Central memory CD8-positive, alpha-beta T cell (primary cell): Measurements from ENCODE around the gene APBA3.

ENCODE experiments used
- ATAC-seq: fragments of 150-1000 bp; cut with Tn5 transposase; replicated peaks from 2 replicates; pipeline ENCODE4 v1.10.0; 2022; ENCODE audit warnings: mild to moderate bottlenecking, moderate FRiP score, moderate number of reproducible peaks; ENCODE audit not compliant: poor library complexity, severe bottlenecking; ENCODE audit errors: extremely low read depth
- DNase-seq, 2 donors: peaks; one replicate each; pipeline ENCODE4 v3.0.0; 2021; ENCODE audit warnings: low spot score in 2 of 2
- H3K27ac Mint-ChIP-seq: one replicate; pipeline ENCODE4 v1.8.0; 2022; ENCODE audit warnings: low read depth, mild to moderate bottlenecking, moderate library complexity, mixed read lengths
- H3K27me3 Mint-ChIP-seq: one replicate; pipeline ENCODE4 v1.8.0; 2022; ENCODE audit warnings: mixed read lengths
- H3K36me3 Mint-ChIP-seq: one replicate; pipeline ENCODE4 v1.8.0; 2022; ENCODE audit warnings: mild to moderate bottlenecking, moderate library complexity, mixed read lengths; ENCODE audit not compliant: insufficient read depth
- H3K4me1 Mint-ChIP-seq: one replicate; pipeline ENCODE4 v1.8.0; 2022; ENCODE audit warnings: mixed read lengths
- H3K4me3 Mint-ChIP-seq: one replicate; pipeline ENCODE4 v1.8.0; 2022; ENCODE audit warnings: mild to moderate bottlenecking, moderate library complexity, mixed read lengths
- H3K9me3 Mint-ChIP-seq: one replicate; pipeline ENCODE4 v1.8.0; 2022; ENCODE audit warnings: mixed read lengths

APBA3 gene

GRCh38 chr19:3761382-3762129 lies at the start of gene APBA3:
Gene APBA3 (minus strand): TSS chr19:3761692. CDS start chr19:3760264, 1,428 bp downstream.
- H3K9me3 Mint-ChIP-seq = no peaks in the 10 kb centered on the region
- DNase-seq (peak; percentile 89 to 93), ATAC-seq (peak; percentile 42)
- peak within 1 kb of the TSS; percentile 99 for H3K4me3 Mint-ChIP-seq
- peaks cover 31% of the 10 kb centered on the region for H3K4me1 Mint-ChIP-seq
- H3K27ac Mint-ChIP-seq = peak within 1 kb of the TSS; percentile 100
- peaks cover 46% of the 10 kb centered on the region for H3K36me3 Mint-ChIP-seq
- no peaks in the 10 kb centered on the region for H3K27me3 Mint-ChIP-seq

DNA sequence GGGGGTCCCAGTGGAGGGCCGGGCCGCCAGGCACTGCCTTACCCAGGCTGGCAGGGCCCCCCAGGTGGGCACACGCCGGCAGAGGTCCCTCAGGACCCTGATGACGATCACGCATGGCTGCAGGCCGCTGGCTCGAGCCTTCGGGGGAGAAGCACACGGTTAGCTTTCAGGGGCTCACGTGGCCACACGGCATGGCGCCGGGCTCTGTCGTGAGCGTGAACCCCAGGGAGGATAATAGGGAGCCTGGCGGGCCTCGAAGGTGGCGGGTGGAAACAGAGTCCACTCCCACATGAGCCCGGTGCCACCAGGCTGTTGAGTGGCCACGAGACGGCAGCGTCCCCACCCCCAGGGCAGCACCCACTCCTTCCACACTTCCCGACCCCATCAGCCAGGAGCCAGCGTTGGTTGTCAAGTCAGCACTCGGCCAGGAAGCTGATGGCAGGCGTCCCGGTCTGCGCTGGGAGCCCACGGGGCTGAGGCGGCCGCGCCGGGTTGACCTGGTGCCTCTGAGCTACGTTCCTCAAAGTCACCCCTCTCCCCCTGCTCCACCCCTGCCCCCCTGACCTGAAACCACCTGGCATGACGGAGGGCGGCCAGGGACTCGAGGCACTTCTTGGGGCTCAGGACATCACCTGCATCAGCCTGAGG lies 49.3 kb upstream of the APBA3 start:
- ATAC-seq = no peak
- peaks cover 40% of the 10 kb centered on the region for H3K4me1 Mint-ChIP-seq

DNA sequence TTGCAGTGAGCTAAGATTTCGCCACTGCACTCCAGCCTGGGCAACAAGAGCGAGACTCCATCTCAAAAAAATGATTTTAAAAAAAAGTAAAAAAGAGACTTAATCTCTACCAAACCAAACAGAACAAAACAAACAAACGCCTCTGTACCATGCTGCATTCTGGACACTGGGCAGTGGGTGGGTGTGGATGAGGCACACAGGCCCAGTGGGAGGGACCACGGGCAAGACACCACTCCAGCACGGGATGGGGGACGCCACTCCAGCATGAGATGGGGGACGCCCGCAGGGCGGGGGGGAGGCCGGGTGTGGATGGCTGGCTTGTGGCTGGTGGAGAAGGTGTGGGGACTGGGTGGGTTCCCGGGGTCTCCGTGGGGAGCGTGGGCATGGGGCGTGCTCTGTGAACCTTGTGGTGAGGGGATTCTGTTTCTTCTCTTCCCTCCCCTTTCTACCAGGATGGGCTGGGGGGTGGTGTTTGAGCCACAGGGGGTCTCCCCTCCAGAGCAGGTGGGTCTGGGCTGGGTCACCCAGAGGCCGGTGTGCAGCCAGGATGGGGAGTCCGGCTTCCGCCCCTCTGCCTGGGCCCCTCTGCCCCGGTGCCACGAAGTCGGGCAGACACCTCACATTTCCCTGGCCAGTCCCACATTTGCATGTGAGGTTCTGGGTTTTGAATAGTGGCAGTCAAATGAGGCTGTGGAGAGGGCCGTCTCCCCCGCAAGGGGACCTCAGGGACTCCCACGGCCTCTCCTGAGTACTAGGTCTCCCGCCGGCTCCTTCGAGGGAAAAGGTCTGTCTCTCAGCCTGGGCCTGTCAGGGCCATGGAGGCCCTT lies 48.6 kb upstream of the APBA3 start:
- no peak overlapping the region for H3K27ac Mint-ChIP-seq
- H3K4me3 Mint-ChIP-seq = no peak overlapping the region
- ATAC-seq (no peak), DNase-seq (no peak)
- peaks cover 44% of the 10 kb centered on the region for H3K4me1 Mint-ChIP-seq
- peaks cover 5% of the 10 kb centered on the region for H3K36me3 Mint-ChIP-seq
- no peaks in the 10 kb centered on the region for H3K9me3 Mint-ChIP-seq
- H3K27me3 Mint-ChIP-seq = no peaks in the 10 kb centered on the region

More for the DNA sequence above, 49.3 kb upstream of the APBA3 start:
- Mint-ChIP-seq H3K27me3 (no peaks in the 10 kb centered on the region), H3K27ac (no peak overlapping the region), H3K9me3 (no peaks in the 10 kb centered on the region), H3K36me3 (peaks cover 5% of the 10 kb centered on the region), H3K4me3 (no peak overlapping the region)
- DNase-seq = no peak

DNA sequence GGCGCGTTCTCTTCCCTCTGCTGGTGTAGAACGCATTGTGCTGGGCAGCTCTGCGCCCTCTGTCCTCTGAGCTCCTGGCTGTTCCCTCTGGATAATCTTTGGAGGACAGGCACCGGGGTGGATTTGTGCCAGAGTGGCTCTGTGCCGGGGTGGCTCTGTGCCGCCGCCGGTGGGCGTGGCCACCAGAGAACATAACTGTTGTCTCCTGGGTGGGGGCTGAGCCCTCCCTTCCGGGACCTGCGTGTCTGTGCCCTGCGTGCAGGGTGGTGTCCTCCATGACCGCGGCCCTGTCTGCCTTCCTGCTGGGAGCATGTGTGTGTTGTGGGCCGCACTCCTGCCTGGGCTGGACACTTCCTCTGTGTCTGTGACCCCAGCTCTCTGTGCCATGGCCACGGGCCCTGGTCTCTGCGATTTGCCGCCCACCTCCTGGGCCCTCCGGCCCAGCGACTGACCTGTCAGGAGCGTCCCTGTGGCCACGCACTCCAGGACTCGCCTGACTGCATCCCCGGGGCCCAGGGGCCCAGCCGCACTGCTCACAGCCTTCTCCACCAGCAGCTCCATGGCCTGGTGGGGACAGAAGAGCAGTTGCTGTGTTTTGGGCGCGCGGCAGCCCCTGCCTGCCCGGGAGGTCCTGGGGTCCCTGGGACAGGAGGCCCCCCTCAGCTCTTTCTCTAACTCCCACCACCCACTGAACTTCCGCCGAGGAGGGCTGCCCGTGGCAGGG lies 47.1 kb upstream of the APBA3 start:
- no peaks in the 10 kb centered on the region for H3K27me3 Mint-ChIP-seq
- H3K4me3 Mint-ChIP-seq = no peak overlapping the region
- H3K4me1 Mint-ChIP-seq = peaks cover 34% of the 10 kb centered on the region
- H3K9me3 Mint-ChIP-seq = no peaks in the 10 kb centered on the region
- peaks cover 3% of the 10 kb centered on the region for H3K36me3 Mint-ChIP-seq
- H3K27ac Mint-ChIP-seq = peak overlapping the region; percentile 73
- DNase-seq (no peak), ATAC-seq (no peak)

DNA sequence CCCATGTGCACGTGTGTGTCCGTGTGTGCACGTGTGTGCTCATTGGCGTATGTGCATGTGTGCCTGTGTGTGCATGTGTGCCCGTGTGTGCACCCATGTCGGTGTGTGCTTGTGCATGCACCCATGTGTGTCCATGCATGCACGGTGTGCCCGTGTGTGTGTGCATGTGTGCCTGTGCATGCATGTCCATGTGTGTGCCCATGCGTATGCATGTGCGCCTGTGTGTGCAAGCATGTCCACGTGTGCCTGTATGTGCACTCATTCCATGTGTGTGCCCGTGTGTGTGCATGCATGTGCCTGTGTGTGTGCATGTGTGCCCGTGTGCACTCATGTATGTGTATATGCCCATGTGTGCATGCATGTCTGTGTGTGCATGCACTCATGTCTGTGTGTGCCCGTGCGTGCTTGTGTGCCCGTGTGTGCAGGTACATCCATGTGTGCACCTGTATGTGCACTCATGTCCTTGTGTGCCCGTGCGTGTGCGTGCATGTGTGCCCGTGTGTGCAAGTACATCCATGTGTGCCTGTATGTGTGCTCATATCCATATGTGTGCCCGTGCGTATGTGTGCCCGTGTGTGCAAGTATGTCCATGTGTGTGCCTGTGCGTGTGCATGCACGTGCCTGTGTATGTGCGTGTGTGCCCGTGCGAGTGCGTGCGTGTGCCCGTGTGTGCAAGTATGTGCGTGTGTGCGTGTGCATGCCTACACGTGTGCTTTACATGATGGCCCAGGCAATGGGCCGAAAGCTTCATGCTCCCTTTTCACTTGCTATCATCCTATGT lies 46.3 kb upstream of the APBA3 start:
- H3K9me3 Mint-ChIP-seq = no peaks in the 10 kb centered on the region
- H3K4me3 Mint-ChIP-seq = no peak overlapping the region
- no peak overlapping the region for H3K27ac Mint-ChIP-seq
- no peaks in the 10 kb centered on the region for H3K27me3 Mint-ChIP-seq
- DNase-seq (no peak), ATAC-seq (no peak)
- H3K36me3 Mint-ChIP-seq = peaks cover 3% of the 10 kb centered on the region
- H3K4me1 Mint-ChIP-seq = peaks cover 26% of the 10 kb centered on the region

DNA sequence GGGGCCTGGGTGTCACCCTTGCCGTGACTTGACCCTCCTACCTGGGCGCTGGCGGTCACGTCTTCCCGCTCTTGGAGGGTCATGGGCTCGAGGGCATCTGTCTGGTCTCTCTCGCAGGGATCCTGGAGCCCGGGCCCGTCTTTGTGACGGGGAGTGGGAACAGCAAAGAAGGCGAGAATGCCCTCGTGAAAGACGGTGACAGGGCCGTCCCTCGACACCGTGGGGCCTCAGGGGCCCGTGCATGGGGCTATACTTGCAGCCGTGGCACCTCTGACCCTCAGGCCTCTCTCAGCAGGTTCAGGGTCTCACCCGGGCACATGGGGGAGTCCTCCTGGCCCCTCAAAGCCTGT lies 45.6 kb upstream of the APBA3 start:
- Mint-ChIP-seq H3K27me3 (no peaks in the 10 kb centered on the region), H3K4me1 (peaks cover 19% of the 10 kb centered on the region), H3K9me3 (no peaks in the 10 kb centered on the region), H3K36me3 (peaks cover under 1% of the 10 kb centered on the region), H3K27ac (no peak overlapping the region), H3K4me3 (no peak overlapping the region)
- ATAC-seq (no peak), DNase-seq (no peak)

- no peak overlapping the region for H3K4me3 Mint-ChIP-seq
Observed at GRCh38 chr19:3805859-3806258, 44.4 kb upstream of the APBA3 start.

DNA sequence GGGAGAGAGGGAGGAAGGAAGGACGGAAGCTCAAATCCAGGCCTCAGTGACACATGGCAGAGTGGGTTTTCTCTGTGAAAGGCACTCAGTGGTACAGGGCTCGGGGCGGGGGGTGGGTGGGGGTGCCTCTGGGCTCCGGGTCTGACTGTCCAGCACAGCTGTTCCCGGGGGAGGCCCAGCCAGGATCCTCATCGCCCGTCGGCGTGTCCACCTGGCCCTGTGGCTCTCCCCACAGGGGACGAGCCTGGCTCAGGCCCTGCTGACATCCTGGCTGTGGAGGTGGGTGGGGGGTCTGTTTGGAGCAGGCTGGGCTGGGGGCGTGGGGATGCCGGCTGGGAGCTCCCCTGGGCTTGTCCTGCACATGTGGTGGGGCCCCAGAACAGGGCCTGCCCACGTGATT lies 42.9 kb upstream of the APBA3 start:
- Mint-ChIP-seq H3K27ac (no peak overlapping the region), H3K9me3 (no peaks in the 10 kb centered on the region), H3K27me3 (no peaks in the 10 kb centered on the region), H3K4me1 (peaks cover 23% of the 10 kb centered on the region), H3K36me3 (peaks cover 9% of the 10 kb centered on the region), H3K4me3 (no peak overlapping the region)
- ATAC-seq = no peak
- DNase-seq = no peak

More at GRCh38 chr19:3805859-3806258, 44.4 kb upstream of the APBA3 start:
- H3K4me1 Mint-ChIP-seq = peaks cover 23% of the 10 kb centered on the region
- H3K9me3 Mint-ChIP-seq = no peaks in the 10 kb centered on the region
- ATAC-seq (no peak), DNase-seq (no peak)
- peaks cover 6% of the 10 kb centered on the region for H3K36me3 Mint-ChIP-seq
- H3K27ac Mint-ChIP-seq = peak overlapping the region; percentile 38
- no peaks in the 10 kb centered on the region for H3K27me3 Mint-ChIP-seq

DNA sequence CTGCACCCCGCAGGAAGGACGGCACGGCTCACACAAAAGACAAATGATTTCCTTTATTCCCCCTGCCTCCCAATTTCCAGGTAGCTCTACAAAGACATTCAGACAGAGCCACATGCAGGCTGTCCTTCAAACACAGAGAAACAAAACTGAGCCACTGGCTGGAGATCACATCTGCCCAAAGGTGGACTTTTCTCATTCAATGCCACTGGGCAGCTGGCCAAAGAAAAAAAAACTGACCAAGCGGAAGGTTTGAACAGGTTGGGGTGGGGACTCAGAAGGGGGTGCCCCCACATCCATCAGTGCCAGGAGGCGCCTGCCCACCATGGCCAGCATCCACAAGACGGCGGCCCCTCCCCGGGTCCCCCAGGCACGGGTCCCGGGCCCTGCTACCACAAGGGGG lies 42.5 kb upstream of the APBA3 start:
- Mint-ChIP-seq H3K4me1 (peaks cover 28% of the 10 kb centered on the region), H3K9me3 (no peaks in the 10 kb centered on the region), H3K36me3 (peaks cover 9% of the 10 kb centered on the region), H3K27ac (no peak overlapping the region), H3K4me3 (no peak overlapping the region), H3K27me3 (no peaks in the 10 kb centered on the region)
- ATAC-seq (no peak), DNase-seq (no peak)

DNA sequence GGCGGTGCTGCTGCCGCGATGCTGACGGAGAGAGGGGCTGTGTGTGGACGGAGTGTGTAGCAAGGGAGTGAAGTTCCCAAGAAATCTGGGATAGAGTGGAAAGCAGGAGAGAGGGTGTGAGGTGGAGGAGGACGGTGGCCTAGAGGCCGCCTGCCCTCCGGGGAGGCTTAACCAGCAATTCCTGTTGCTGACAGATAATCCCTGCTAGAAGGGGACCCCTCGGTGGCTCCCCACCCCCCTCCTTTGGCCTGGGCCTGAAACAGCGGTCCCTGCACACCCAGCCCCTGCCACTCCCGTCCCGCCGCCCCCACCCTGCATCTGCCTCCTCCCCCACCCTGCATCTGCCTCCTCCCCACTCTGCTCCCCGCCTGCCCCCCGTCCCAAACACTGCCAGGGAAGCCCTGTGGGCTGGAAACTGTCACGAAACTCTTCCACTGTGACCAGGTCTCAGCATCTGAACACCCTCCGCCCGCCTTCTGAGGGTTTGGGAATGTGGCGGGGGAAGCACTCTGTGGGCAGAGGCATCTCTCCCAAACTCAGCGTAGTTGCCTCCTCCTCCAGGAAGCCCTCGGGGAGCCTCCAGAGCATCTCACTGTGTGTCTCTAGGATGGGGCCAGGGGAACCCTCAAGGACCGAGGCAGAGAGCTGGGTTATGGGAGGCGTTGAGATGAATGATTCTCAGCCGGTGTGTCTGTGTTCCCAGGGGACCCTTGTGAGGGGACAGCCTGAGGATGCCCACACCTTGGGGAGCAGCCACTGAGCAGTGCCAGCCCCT lies 41.8 kb upstream of the APBA3 start:
- Mint-ChIP-seq H3K27ac (peak overlapping the region; percentile 51), H3K4me3 (no peak overlapping the region), H3K27me3 (no peaks in the 10 kb centered on the region), H3K36me3 (peaks cover 9% of the 10 kb centered on the region), H3K4me1 (peaks cover 29% of the 10 kb centered on the region), H3K9me3 (no peaks in the 10 kb centered on the region)
- no peak for ATAC-seq
- DNase-seq = no peak

- Mint-ChIP-seq H3K4me3 (peak overlapping the region; percentile 67), H3K4me1 (peaks cover 33% of the 10 kb centered on the region), H3K27ac (peak overlapping the region; percentile 82), H3K9me3 (peaks cover 5% of the 10 kb centered on the region), H3K36me3 (peaks cover 13% of the 10 kb centered on the region), H3K27me3 (no peaks in the 10 kb centered on the region)
- peak; percentile 73 for ATAC-seq
- DNase-seq = peak; percentile 42 to 60
Observed at GRCh38 chr19:3801412-3802096, 40.1 kb upstream of the APBA3 start.
